HepG2 (cell line): ENCODE measurements around the gene WDR93. TPM values are rescaled to one million over a fixed set of nuclear protein-coding genes. Genes with fewer than 3 reads are reported as not detected.

ENCODE experiments used
- CENPX ChIP-seq: sonication (generic); formaldehyde crosslinking; IDR thresholded peaks from 2 replicates; pipeline ENCODE4 v1.9.0; 2021; ENCODE audit warnings: mild to moderate bottlenecking, missing genetic modification reagents, moderate library complexity
- EED ChIP-seq: sonication (generic); formaldehyde crosslinking; IDR thresholded peaks from 2 replicates; pipeline ENCODE4 v1.5.0; 2020; ENCODE audit warnings: mild to moderate bottlenecking, missing genetic modification reagents
- ESRRA ChIP-seq: sonication (generic); formaldehyde crosslinking; IDR thresholded peaks from 2 replicates; pipeline ENCODE4 v1.5.1; 2020; ENCODE audit warnings: mild to moderate bottlenecking, low read depth, missing genetic modification reagents
- FOXO1 ChIP-seq: sonication (generic); formaldehyde crosslinking; IDR thresholded peaks from 2 replicates; pipeline ENCODE4 v1.4.0; 2020; ENCODE audit warnings: missing genetic modification reagents
- FOXP1 ChIP-seq, 2 experiments: fragments of 450-650 bp in 1 of 2; IDR thresholded peaks; 2 replicates each; pipeline ENCODE4 v1.6.1; 2017 to 2018; ENCODE audit warnings: antibody characterized with exemption in 1 of 2
- GZF1 ChIP-seq: sonication (generic); formaldehyde crosslinking; IDR thresholded peaks from 2 replicates; pipeline ENCODE4 v1.5.1; 2020; ENCODE audit warnings: mild to moderate bottlenecking, missing genetic modification reagents
- HINFP ChIP-seq: sonication (generic); formaldehyde crosslinking; IDR thresholded peaks from 2 replicates; pipeline ENCODE4 v1.4.0; 2020; ENCODE audit warnings: low read depth, mild to moderate bottlenecking, missing genetic modification reagents
- HNF4A ChIP-seq: sonication (generic); formaldehyde crosslinking; IDR thresholded peaks from 2 replicates; pipeline ENCODE4 v1.4.0; 2020; ENCODE audit warnings: missing genetic modification reagents
- JUN ChIP-seq: sonication (generic); formaldehyde crosslinking; IDR thresholded peaks from 2 replicates; pipeline ENCODE4 v1.4.0; 2020; ENCODE audit warnings: mild to moderate bottlenecking, missing genetic modification reagents
- KAT7 ChIP-seq: IDR thresholded peaks from 2 replicates; pipeline ENCODE4 v1.6.1; 2018; ENCODE audit warnings: borderline replicate concordance, missing compliant biosample characterization
- MEF2D ChIP-seq: sonication (generic); formaldehyde crosslinking; IDR thresholded peaks from 2 replicates; pipeline ENCODE4 v1.5.1; 2020; ENCODE audit warnings: mild to moderate bottlenecking, missing genetic modification reagents
- MLX ChIP-seq: IDR thresholded peaks from 2 replicates; pipeline ENCODE4 v1.6.1; 2016
- MXD4 ChIP-seq: IDR thresholded peaks from 2 replicates; pipeline ENCODE4 v1.6.1; 2016; ENCODE audit warnings: mild to moderate bottlenecking, missing biosample characterization, missing genetic modification reagents
- SYNCRIP ChIP-seq: fragments of 200-400 bp; formaldehyde crosslinking; IDR thresholded peaks from 2 replicates; pipeline ENCODE4 v1.6.1; 2018; ENCODE audit warnings: mild to moderate bottlenecking, low read depth, low read length; ENCODE audit not compliant: insufficient read depth
- ZBTB26 ChIP-seq: IDR thresholded peaks from 2 replicates; pipeline ENCODE4 v1.6.1; 2016; ENCODE audit warnings: missing compliant biosample characterization, missing genetic modification reagents, borderline replicate concordance
- ZBTB33 ChIP-seq: sonication (generic); formaldehyde crosslinking; IDR thresholded peaks from 2 replicates; pipeline ENCODE4 v1.4.0; 2020; ENCODE audit warnings: missing genetic modification reagents
- ZC3H13 ChIP-seq: sonication (generic); formaldehyde crosslinking; IDR thresholded peaks from 2 replicates; pipeline ENCODE4 v1.8.1; 2023; ENCODE audit warnings: mild to moderate bottlenecking, missing genetic modification reagents, moderate library complexity
- ZFP36 ChIP-seq: fragments of 150-350 bp; IDR thresholded peaks from 2 replicates; pipeline ENCODE4 v1.6.1; 2018; ENCODE audit warnings: borderline replicate concordance, low read length, low read depth; ENCODE audit not compliant: partially characterized antibody
- ZNF501 ChIP-seq: sonication (generic); formaldehyde crosslinking; IDR thresholded peaks from 2 replicates; pipeline ENCODE4 v1.5.1; 2020; ENCODE audit warnings: mild to moderate bottlenecking, moderate library complexity, missing genetic modification reagents
- ZNF510 ChIP-seq: sonication (generic); formaldehyde crosslinking; IDR thresholded peaks from 2 replicates; pipeline ENCODE4 v1.4.0; 2020; ENCODE audit warnings: low read depth, mild to moderate bottlenecking, missing genetic modification reagents
- ZNF737 ChIP-seq: sonication (generic); formaldehyde crosslinking; IDR thresholded peaks from 2 replicates; pipeline ENCODE4 v1.5.0; 2020; ENCODE audit warnings: missing genetic modification reagents, mild to moderate bottlenecking, borderline replicate concordance
- ZNF782 ChIP-seq: sonication (generic); formaldehyde crosslinking; IDR thresholded peaks from 2 replicates; pipeline ENCODE4 v1.4.0; 2020; ENCODE audit warnings: missing genetic modification reagents, mild to moderate bottlenecking, borderline replicate concordance
- ZSCAN9 ChIP-seq: IDR thresholded peaks from 2 replicates; pipeline ENCODE4 v1.6.1; 2016; ENCODE audit warnings: borderline replicate concordance
- polyA plus RNA-seq, 8 experiments: library from polyadenylated mRNA; depleted of rRNA in 3 of 8; stranded (reverse) in 7 of 8; unstranded in 1 of 8; fragments of >200 nt; fragmentation: Illumina TruSeq in 4 of 8; extraction: Trizol in 4 of 8; gene quantifications; 2 replicates each; pipeline versions ENCODE4 v1.2.1 to v1.2.3, GENCODE V29; 2011 to 2016; ENCODE audit warnings: low read depth in 4 of 8, missing spikeins in 1 of 8, mixed read lengths in 1 of 8; ENCODE audit not compliant: insufficient read depth in 1 of 8
- total RNA-seq, 5 experiments: library from RNA; depleted of rRNA; stranded (reverse); fragments of >200 nt; fragmentation: Illumina TruSeq; extraction: Trizol; gene quantifications; 2 replicates each; pipeline ENCODE4 v1.2.3, GENCODE V29; 2016; ENCODE audit warnings: low read depth in 1 of 5

The WDR93 gene
- total and polyA plus RNA-seq, 2 of the 13 experiments (the other 11 are each of a cell fraction or from before 2014, with no cell fraction given) = 0.07 TPM; not detected in 1

GRCh38 chr15:89750560-89751542 lies 60.2 kb downstream of the WDR93 start, which contains the start of gene MESP1 (continued):
- TF ChIP-seq ZNF737 (CRISPR knock-in tag) = no peak
- TF ChIP-seq CENPX = no peak
- TF ChIP-seq ZBTB33 (CRISPR knock-in tag) = no peak
- TF ChIP-seq GZF1 (CRISPR knock-in tag) = no peak
- TF ChIP-seq JUN (CRISPR knock-in tag) = no peak
- no peak for TF ChIP-seq MEF2D
- no peak for TF ChIP-seq HNF4A (CRISPR knock-in tag)
- no peak for TF ChIP-seq ZNF782 (CRISPR knock-in tag)
- no peak for TF ChIP-seq ESRRA (CRISPR knock-in tag)
- TF ChIP-seq ZBTB26 (CRISPR knock-in tag) = no peak
- TF ChIP-seq ZSCAN9 (CRISPR knock-in tag) = no peak; the same call in 1 of the 2 replicates
- no peak for TF ChIP-seq FOXO1
- no peak for TF ChIP-seq MXD4
- no peak for TF ChIP-seq ZFP36
- TF ChIP-seq ZNF510 = no peak
- no peak for TF ChIP-seq ZC3H13
- TF ChIP-seq EED (CRISPR knock-in tag) = no peak
- TF ChIP-seq ZNF501 (CRISPR knock-in tag) = 0 out of 2 replicates have a peak, but pooled peaks have one; percentile 33
- TF ChIP-seq HINFP (CRISPR knock-in tag) = peak; percentile 50; the same call in 1 of the 2 replicates
- no peak for TF ChIP-seq FOXP1 (IDR thresholded peaks at IDR 0.05)
- no peak for TF ChIP-seq FOXP1 (CRISPR knock-in tag; IDR thresholded peaks at IDR 0.05)
- TF ChIP-seq SYNCRIP = no peak
- no peak for TF ChIP-seq MLX
- TF ChIP-seq KAT7 (CRISPR knock-in tag) = no peak
